Lower leg skin (tissue), 4 donors: ENCODE measurements around the gene UBE2J2. TPM values are rescaled to one million over a fixed set of nuclear protein-coding genes. Genes with fewer than 3 reads are reported as not detected.
A peak's percentile ranks its signal among the peaks of the same experiment; 100 is the strongest.
"Not testable (repeated sequence)": the region's sequence is repeated elsewhere in the genome, so short reads cannot be mapped to it uniquely, and the experiment has no call there.

Source experiments
- DNase-seq, 2 donors: peaks; one replicate each; pipeline ENCODE4 v3.0.0-alpha.2; 2019; ENCODE audit warnings: low spot score in 2 of 2
- H3K4me3 ChIP-seq: fragments of 200-600 bp; sonication (generic); 2 replicates; pipeline ENCODE4 v1.5.1; 2017; ENCODE audit warnings: mild to moderate bottlenecking, low read depth; ENCODE audit not compliant: poor library complexity, severe bottlenecking
- POLR2A ChIP-seq, 2 donors: fragments of 450-650 bp; IDR thresholded peaks; one replicate each; pipeline ENCODE4 v1.6.1; 2016 to 2017; ENCODE audit warnings: antibody characterized with exemption in 2 of 2, mild to moderate bottlenecking in 1 of 2, moderate library complexity in 1 of 2
- WGBS, 2 donors: methylation state at CpG; one replicate each; pipeline ENCODE4 v1.1.5; 2018; 5-methylcytosine and 5-hydroxymethylcytosine counted together
- intact Hi-C: fragments of 100-400 bp; cut with DNase I; formaldehyde crosslinking; loops from one replicate; pipeline ENCODE4 v1.15.0; 2023; ENCODE audit warnings: low total_unique reads
- total RNA-seq, 4 donors: library from RNA; depleted of rRNA; stranded (reverse); fragments of >200 nt; gene quantifications; one replicate each; pipeline ENCODE4 v1.1.0, GENCODE V29; 2016
- TF ChIP-seq, protein P1 (sequence below), 3 donors: fragments of 450-650 bp; IDR thresholded peaks; one replicate each; pipeline ENCODE4 v1.5.1; 2016; ENCODE audit warnings: antibody characterized with exemption in 3 of 3, mild to moderate bottlenecking in 3 of 3, moderate library complexity in 2 of 3

UBE2J2 gene
- total RNA-seq, 4 donors from 2014 or later = 49.0 to 72.8 (median 54.0) TPM

DNA sequence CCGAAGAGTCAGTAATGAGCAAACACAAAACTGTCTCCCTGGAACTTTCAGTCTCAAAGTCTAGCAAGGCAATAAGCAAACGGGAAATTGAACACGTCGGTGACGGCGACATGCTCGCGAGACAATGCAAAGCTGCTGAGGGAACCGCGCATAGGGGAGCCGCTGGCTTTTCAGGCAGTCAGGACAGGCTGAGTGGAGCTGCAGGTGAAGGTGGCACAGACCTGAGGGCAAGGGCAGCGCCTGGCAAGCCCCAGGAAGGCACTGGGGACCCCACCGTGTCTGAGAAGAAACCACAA, 45.9 kb upstream of the UBE2J2 start:
- intact Hi-C loops = no loop called here
- 90 to 91% methylated on average over 13 of the region's 13 CpGs for WGBS, 2 donors
- no peak overlapping the region for H3K4me3 ChIP-seq
- no peak for TF ChIP-seq POLR2A (IDR thresholded peaks at IDR 0.05)
- TF ChIP-seq, protein P1, sequence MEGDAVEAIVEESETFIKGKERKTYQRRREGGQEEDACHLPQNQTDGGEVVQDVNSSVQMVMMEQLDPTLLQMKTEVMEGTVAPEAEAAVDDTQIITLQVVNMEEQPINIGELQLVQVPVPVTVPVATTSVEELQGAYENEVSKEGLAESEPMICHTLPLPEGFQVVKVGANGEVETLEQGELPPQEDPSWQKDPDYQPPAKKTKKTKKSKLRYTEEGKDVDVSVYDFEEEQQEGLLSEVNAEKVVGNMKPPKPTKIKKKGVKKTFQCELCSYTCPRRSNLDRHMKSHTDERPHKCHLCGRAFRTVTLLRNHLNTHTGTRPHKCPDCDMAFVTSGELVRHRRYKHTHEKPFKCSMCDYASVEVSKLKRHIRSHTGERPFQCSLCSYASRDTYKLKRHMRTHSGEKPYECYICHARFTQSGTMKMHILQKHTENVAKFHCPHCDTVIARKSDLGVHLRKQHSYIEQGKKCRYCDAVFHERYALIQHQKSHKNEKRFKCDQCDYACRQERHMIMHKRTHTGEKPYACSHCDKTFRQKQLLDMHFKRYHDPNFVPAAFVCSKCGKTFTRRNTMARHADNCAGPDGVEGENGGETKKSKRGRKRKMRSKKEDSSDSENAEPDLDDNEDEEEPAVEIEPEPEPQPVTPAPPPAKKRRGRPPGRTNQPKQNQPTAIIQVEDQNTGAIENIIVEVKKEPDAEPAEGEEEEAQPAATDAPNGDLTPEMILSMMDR (IDR thresholded peaks at IDR 0.05) = no peak
- DNase-seq = no peak

DNA sequence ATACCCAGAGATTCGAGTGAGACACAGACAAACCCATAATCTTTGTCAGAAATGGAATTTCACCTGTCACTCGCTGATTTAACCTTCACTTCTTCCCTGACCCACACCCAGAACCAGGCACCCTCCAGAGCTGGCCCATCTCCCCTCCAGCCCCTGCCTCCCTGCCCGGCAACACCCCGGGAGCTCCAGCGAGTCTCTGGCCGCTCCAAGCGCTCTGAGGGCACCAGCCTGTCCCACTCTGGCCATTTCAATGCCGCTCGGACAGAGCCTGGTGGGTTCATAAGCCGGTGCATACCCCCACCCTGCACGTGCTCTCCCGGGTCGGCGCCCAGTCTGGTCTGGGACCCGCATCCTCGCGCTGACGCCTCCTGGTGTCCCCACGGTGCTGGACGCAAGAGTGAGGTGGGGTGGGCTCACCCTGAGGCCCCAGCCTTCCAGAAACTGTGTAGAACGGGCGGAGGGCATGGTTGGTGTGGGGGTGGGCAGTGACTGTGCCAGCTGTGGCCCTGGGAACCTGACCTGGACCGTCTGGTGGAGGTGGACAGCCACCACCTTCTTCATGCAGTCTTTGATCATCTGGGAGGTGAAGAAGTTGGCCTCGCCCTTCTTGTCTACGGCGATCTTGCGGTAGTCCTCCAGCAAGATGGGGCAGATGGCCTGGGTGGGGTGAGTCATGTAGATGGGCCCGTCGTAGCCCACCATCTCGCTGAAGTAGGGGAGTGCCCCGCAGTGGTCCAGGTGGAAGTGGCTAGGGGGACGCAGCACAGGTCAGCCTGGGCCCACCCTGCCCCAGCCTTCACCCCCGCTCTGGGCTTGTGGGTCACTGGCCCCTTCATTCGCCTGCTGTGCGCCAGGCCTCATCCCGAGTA, 45.4 kb upstream of the UBE2J2 start:
- TF ChIP-seq, protein P1 (IDR thresholded peaks at IDR 0.05) = no peak
- no peak for TF ChIP-seq POLR2A (IDR thresholded peaks at IDR 0.05)
- no peak for DNase-seq
- intact Hi-C loops = no loop called here
- no peak overlapping the region for H3K4me3 ChIP-seq
- WGBS, 2 donors = 88 to 89% methylated on average over 26 to 30 of the region's 36 CpGs

DNA sequence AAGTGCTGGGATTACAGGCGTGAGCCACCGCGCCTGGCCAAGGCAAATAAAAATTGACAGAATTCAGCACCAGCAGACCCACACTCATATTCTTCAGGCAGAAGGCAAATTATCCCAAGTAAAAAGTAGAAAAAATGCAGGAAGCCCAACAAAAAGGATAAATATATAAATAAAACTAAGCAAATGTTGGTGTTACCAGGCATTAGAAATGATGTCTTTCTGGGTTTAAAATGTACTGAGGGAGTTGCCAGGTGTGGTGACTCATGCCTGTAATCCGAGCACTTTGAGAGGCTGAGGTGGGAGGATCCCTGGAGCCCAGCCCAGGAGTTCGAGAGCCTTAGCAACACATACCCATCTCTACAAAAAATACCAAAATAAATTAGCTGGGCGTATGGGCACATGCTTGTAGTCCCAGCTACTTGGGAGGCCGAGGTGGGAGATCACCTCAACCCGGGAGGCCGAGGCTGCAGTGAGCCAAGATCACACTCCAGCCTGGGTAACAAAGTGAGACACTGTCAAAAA, 44.5 kb upstream of the UBE2J2 start:
- 40 to 50% methylated on average over 9 of the region's 9 CpGs for WGBS, 2 donors
- DNase-seq = peak; percentile 85 to 94
- intact Hi-C loops = no loop called here

DNA sequence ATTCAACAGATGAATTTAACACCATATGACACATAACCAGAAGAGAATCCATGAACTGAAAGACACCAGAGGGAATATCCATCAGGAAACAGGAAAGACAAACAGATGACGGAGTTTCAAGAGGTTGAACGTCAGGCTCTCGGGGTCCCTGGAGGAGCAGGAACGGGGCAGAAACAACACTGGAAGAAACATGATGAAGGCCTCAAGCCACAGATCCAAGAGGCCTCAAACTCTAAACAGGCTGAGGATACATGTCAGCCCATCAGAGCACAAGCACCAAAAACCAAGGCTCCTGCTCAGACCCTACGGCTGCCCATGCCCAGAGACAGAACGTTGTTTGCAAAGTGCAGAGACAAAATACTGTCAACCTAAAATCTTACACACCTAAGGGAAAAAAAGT, 43.8 kb upstream of the UBE2J2 start:
- H3K4me3 ChIP-seq = no peak overlapping the region
- intact Hi-C loops = no loop called here
- no peak for TF ChIP-seq POLR2A (IDR thresholded peaks at IDR 0.05)
- TF ChIP-seq, protein P1 (IDR thresholded peaks at IDR 0.05) = no peak
- 82 to 89% methylated on average over 6 of the region's 6 CpGs for WGBS, 2 donors
- no peak for DNase-seq

More for the DNA sequence above, 44.5 kb upstream of the UBE2J2 start:
- H3K4me3 ChIP-seq = no peak overlapping the region
- TF ChIP-seq, protein P1 (IDR thresholded peaks at IDR 0.05) = no peak
- no peak for TF ChIP-seq POLR2A (IDR thresholded peaks at IDR 0.05)

DNA sequence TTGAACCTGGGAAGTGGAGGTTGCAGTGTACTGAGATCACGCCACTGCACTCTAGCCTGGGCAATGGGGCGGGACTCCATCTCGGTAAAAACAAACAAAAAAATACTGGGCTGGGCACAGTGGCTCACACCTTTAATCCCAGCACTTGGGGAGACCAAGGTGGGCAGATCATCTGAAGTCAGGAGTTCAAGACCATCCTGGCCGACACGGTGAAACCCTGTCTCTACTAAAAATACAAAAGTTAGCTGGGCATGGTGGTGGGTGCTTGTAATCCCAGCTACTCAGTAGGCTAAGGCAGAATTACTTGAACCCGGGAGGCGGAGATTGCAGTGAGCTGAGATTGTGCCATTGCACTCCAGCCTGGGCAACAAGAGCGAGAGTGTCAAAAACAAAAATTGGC, 42.5 kb upstream of the UBE2J2 start:
- H3K4me3 ChIP-seq, intact Hi-C loops, DNase-seq: not testable (repeated sequence)
- 86 to 89% methylated on average over 8 of the region's 8 CpGs for WGBS, 2 donors

DNA sequence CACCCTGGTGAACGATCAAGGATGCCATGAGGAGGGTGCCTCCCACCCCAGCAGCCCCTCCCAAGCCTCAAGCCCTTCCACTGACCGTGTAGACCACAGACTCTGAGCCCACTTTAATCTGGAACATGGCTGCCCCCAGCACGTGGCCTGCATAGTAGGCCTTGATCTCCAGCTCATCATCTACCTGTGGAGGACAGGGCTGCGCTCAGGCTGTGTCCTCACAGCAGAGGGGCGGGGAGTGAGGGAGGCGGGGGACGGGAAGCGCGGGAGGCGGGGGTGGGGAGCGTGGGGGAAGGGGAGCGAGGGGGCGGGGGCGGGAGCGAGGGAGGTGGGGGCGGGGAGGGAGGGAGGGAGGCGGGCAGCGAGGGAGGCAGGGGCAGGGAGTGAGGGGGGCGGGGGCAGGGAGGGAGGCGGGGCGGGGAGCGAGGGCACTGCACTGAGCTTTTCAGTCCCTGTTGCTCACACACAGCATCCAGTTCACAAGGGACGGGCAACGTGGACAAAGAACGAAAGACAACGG, 41.8 kb upstream of the UBE2J2 start:
- no peak overlapping the region for H3K4me3 ChIP-seq
- no peak for DNase-seq
- 57 to 73% methylated on average over 13 to 24 of the region's 26 CpGs for WGBS, 2 donors
- TF ChIP-seq POLR2A (IDR thresholded peaks at IDR 0.05) = no peak
- TF ChIP-seq, protein P1 (IDR thresholded peaks at IDR 0.05) = no peak
- intact Hi-C loops = no loop called here
